Cortex of kidney (tissue), 1 donor: ENCODE data around the gene CLRN3.

Source experiments
- DNase-seq: peaks from one replicate; lab custom pipeline; 2025; lab: John Stamatoyannopoulos, UW

Gene CLRN3

DNA sequence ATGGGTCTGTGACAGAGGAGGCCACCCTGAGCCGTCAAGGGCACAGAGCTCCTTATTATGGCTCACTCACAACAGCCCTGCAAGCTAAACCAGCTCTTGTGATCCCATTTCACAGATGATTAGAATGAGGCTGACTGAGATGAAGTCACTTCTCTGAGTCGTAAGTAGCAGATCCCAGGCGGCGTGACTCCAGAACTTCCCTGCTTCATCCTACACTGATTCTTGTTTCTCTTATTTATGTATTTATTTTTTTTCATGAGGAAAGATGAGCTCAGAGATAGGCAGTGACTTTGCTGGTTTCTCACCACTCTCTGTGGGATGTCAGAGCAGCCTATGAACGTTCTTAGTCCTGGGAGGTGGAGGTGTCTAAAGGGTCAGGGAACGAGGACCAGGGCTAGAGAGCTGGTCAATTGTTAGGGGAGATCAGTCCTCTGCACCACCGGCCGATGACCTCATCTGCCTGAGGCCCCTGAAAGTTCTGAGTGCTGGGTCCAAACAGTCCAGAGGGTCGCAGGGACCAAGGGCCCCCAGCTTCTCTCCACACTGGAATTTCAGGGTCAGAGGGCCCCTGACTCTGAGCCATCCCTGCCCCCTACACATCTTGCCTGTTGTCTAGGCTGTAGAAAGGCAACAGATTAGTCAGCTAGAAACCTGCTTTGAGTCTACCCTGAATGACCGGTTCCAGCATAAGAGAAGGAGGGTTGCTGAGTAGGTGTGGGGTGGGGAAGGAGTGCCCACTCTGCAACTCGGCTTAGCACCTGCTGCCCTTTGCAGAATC, 17.9 kb downstream of the CLRN3 start:
- no peak for DNase-seq

DNA sequence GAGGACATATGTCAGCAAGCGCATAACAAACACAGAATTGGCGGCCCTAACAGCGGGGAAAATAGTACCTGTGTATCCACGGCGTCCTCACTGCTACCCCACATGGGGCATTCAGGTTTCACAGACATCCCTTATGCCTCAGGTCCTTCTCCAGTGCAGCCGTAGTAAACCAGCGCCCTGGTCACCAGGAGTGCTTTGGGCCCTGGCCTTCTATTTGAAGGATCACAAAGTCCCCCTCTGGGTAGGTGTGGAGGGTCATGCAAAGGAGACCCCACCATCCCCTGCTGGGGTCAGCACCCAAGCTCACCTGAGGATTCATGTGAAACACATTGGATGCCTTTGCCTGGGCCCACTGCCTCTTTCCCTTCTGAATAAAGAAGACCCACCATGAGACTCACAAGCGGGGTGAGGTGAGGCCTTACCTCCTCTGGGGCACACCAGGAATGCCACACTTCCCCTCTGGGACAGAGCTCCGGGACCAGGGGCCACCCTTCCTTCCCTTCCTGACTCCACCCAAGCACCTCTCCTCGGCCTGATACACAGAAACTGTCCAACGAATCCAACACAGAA, 18.8 kb downstream of the CLRN3 start:
- no peak for DNase-seq

DNA sequence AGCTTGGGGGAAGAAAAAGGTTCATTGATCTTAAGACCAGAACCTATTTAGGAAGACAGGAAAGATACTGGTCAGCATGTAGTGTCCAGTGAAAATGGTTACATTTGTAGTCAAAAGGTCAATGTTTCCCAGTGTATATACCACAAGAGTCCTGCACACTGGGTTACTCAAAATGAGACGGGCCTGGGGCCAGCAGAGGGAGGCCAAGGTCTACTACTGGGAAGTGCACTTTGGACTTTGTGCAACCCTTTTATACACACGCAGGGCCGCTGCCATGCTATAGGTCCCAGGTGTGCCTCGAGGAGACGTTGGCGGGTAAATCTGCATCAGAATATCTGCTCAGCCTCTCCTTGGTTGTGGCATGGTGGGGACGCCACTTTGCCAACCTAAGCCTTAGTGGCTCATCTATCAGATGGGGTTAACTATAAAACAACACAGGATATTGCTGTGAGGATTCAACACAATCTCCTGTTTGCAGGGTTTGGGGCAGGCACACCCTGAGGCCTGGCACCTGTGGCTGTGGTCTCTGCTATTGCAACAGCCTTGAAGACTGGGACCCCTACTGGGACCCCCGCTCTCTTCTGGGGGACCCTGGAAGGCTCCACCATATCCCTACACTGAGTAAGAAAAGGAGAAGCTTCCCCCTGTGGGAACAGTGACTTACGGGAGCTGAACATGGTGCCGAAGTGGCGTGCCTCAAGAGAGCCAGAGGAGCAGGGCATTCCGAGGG, 19.7 kb downstream of the CLRN3 start:
- DNase-seq = no peak

DNA sequence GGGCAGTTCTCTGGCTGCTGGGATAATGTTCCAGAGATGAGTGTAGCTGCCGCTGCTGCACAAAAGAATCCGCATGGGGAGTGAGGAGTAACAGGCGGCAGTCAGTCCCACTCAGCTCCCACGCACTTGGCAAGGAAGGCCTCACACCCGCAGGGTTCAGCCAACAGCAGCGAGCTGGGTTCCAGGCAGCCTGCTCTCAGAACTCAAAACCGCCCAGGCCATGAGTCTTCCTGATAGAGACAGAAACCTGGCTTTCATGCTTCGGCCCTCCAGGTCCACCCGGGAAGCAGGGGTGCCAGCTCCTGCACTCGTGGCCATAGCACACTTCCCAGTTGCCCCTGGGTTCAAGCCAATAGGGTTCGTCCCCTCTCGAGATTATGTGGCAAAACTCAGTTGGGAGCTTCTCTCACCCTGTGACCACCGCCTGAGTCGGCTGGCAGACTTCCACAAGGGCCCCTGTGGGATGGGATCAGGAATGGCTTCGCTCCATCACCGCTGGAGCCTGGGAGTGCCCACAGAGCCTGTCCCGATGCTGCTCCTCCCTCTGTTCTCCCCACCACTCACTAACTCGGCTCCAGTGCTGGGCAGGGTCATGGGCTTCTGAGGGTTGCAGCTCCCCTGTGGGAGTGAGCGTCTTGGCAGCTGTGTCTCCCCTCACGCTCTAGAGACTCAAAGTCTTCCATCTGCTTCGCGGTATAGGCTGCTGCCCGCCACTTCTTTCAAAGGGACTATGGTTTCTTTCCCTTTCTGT, 20.6 kb downstream of the CLRN3 start:
- DNase-seq = no peak

DNA sequence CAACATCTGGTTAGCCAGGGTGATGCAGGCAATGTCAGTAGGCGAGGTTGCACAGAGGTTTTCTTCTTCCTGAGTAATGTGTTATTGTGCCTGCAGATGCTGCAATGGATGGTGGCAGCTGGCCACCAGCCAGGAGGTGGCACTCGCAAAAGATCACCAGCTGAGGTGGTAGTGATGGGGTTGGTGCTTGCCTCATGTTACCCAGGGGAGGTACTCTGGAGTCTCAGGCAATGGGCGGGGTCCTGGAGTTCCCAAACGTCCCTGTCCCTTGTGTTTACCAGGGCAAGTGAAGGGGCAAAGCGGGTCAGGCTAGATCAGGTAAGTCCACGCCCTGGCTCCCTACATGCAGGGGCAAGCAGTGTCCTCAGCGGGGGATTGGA, 21.1 kb downstream of the CLRN3 start:
- DNase-seq = no peak

DNA sequence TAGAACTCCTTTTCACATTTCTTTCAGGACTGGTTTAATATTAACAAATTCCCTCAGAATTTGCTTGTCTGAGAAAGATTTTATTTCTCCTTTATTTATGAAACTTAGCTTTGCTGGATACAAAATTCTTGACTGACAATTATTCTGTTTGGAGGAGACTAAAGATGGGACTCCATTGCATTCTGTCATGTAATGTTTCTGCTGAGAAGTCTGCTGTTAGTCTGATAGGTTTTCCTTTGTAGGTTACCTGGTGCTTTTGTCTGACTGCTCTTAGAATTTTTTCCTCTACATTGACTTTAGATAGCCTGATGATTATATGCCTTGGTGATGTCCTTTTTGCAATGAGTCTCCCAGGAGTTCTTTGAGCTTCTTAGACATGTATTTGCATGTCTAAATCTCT, 23.4 kb downstream of the CLRN3 start:
- no peak for DNase-seq

DNA sequence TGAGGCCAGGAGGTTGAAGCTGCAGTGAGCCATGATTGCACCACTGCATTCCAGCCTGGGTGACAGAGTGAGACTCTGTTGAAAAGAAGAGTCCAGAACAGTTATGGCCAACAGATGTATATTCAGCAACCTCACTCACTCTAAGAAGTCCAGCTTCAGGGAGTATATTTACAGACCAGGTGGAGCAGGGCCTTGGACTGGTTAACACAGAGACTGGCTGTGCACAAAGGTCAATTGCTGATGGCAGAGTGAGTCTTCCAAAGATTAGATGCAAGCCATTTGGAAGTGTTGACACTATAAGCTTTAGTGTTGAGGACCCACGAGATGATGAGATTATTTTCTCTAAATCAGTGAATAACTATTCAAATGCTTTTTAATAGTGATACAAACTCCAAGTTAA, 24.9 kb downstream of the CLRN3 start:
- no peak for DNase-seq

DNA sequence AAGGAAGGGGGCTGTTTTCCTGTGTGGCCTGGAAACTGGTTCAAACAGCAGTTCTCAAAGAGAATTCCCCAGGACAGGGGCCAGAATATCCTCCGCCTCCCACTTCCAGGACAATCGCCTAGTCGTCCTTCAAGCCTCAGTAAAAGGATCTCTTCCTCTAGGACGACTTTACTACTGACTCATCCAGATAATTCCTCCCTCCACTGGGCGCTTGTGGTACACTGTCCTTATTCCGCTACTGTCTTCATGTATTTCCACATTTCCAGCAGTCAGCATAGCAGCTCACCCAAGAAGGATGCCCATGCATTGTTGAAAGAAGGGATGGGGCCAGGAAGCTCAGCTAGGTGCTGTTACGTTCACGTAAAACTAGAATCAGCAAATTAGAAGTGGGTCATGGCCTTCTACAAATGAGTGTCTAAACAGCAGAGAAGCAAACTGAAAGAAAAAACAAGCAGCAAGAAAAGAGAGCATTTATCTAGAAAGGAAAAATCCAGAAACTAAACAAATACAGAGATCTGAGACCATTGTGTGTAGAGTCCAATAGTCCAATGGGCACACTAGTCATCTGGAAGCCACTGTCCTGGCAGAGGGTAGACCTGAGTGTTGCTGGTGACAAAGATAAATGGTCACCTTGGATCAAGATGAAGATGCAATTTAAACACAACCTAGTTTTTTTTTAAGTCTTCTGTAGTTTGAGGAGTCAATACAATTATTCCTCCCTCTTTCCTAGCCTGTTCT, 26.3 kb downstream of the CLRN3 start:
- DNase-seq = no peak

DNA sequence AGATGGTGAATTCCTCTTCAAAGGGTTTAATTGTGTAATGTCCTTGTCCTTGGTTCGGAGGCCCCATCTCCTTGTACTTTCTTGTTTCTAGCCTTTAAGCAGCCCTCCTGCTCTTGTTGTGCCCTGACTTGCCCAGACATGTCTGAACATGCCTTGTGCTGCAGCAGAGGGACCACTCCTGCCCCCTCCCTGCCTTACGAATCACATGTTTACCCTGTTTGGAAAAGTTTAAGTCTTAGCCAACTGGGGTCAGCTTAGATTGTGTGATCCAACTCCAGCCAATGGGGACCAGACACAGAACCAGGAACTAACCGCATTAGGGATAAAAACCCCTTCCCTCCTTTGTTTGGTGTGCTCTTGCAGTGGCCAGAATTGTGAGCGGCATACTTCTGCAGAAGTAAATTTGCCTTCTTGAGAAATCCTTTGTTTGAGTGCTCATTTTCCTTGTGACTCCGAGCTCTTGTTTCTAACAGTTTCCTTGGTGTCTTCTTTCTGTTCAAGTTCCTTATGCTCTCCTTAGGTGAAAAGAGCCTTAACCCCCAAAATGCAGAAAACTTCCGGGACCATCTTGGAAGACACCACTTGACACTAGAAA, 29.4 kb downstream of the CLRN3 start:
- no peak for DNase-seq

DNA sequence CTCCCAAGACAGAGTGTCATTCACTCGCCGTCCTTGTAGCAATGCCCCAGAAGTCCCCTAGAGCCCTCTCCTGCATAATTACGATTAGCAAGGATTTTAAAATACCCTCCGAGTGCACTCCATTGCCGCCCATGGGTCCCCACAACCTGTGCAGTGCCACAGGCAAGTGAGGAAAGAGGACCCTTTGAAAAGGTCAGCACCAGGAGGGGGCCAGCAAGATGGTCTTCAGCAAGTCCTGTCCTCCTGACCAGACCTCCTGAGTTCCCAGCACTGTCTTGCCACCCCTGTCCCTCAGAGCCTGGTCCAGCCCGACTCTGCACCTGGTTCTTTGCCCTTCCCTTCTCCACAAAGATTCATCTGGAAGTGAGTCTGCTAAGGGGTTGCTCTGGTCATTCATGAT, 32.1 kb downstream of the CLRN3 start:
- no peak for DNase-seq

DNA sequence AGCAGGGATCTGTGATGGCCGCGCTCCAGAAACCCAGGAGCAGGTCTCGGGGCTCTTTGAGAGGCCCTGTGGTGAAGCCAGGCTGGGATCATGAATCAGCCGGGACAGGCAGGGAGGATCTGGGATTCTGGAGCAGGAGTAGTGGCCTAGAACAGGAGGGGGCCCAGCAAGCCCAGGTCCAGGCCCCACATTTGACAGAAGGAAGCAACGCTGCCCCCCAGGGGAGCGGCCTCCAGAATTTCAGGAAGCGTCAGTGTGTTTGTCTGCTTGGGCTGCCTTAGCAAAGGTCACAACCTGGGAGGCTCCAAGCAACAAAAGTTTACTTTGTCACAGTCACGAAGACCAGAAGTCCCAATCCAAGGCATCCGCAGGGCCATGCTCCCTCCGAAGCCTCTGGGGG, 36.8 kb downstream of the CLRN3 start:
- DNase-seq = no peak

DNA sequence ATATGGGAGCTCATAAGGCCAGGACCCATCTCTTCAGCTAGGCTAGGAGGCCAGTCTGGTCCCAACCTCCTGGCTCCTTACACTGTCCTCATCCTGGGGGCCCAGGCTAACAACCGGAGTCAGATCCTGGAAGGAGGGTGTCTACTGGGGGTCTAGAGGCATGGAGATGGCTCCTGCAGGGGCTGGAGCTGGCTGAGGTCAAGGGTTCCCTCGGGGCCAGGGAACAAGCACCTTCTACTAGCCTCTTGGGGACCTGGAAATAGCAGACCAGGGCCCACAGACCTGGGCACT, 37.2 kb downstream of the CLRN3 start:
- no peak for DNase-seq

DNA sequence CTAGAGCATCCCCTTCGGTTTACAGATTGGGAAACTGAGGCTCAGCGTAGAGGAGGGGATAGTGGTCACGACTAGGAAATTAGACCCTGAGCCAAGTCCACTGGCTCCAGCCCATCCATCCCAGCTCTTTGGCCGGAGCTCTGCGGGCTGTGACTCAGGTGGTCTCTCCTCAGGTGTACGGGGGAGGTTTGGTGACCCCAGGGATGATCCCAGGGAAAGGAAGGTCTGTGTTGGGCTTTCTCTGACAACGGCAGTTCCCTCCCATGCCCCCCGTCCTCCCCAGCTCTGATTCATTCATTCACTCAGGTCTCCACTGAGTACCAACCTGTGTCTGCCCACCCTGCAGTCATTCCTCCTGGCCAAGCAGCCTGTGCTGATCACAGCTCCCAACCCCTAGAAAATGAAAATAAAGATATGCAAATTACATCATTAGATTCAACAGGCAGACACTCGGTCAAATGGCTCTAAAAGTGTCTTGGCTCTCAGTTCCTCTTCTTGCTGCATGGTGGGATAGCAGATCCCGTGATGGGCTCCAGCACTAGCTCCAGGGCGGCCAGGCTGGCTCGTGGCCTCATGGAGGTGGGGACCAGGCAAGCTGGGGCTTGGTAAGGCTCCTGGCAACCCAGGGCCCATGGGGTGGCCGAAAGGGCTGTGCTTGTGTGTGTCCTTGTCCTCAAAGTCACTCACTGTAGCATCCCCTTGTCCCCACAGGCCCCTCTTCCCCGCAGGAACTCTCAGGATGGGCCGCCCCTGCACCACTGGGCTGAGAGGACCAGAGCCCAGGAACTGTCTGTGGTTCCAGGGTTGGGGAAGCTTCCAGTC, 37.8 kb downstream of the CLRN3 start:
- no peak for DNase-seq

DNA sequence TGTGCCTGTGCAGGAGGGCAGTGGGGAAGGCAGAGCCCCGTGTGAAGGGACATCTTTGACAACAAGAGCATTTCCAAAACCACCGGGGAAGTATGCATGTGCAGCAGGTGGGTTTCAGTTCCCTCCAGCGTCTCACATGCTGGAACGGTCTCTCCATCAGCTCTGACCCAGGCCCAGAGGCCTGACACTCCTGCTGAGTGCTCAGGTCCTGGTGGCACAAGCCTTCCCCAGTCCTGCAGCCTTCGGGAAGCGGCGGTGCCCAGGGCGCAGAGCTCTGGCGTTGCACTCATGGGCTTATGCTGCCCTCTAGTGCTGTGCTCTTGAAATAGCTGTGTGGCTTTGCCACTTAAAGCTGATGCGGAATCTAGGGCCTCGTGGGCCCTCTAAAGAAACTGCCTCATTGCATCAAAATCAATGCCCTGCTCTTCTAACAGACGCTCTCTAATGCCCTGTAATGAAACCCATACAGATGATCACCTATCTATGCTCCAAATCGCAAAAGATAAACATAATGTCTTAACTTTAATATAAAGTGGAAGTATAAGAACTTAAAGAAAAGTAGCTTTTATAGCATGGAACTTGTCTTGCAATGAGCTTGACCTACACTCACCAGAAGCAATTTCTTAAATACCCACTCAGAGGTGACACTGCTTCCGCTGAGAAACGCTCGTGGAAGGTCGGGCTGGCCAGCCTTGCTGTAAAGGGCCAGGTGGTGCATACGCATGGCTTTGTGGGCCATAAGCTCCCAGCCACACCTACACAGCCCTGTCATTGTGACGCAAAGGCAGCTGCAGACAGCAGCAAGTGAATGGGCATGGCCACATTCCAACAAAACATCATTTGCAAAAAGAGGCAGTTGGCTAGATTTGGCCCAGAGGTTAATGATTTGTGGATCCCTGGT, 38.6 kb downstream of the CLRN3 start:
- DNase-seq = no peak

DNA sequence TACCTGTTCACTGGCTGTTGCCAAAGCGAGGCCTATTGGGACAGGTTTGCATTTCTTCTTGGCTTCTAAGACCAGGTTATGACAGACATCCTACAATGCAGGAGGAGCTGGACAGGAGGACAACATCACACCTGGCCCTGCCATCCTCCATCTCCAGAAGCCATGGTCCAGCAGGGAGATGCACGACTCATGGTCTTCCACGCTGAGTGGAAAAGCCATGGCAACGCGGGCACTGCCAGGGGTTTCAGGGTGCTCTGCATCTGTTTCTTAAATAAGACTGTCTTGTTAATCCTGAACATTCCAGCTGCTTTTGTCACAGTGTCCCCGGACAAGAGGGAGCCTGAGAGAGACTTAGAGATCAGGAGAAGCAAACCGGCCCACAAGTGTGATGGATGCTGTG, 40.3 kb downstream of the CLRN3 start:
- DNase-seq = no peak

DNA sequence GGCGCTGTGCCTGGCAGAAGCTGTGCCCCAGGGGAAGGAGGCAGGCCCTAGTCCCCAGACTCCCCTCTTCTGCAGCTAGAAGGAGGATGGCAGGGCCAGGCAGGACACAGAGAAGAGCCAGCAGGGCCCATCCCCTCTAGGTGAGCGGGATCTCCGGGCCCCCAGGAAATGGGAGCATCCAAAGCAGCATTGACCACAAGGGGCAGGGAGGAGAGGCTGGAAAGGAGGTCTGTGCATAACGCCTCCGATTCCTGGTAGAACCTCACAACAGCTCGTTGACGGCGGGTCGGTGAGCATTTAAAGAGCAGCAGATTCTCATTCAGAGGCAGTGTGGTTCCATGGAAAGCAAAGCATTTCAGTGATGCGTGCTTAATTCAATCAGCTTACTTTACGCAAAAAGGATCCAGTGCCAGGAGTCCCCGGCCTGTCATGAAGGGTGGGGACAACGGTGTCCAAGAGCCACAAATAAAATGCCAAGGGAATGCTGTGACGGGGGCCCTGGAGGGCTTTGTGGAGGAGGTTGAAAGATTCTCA, 41.0 kb downstream of the CLRN3 start:
- DNase-seq = no peak

DNA sequence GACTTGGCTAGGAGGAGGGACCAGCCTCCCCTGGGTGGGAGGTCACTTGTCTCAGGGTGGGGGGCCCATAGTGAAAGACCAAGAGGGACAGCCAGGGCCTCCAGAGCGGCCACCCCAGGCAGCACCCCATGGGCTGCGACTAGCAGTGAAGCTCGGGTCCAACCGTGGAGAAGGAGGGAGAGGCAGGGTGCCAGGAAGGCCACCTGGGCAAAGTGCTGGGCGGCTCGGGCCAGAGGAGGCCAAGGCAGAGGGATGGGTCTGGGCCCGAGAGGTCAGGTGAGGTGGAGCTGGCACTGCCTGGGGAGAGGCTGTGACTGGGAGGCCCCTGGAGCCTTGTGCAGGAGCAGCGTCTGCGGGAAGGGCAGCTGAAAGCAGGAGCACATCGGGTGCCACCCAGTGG, 41.8 kb downstream of the CLRN3 start:
- no peak for DNase-seq

DNA sequence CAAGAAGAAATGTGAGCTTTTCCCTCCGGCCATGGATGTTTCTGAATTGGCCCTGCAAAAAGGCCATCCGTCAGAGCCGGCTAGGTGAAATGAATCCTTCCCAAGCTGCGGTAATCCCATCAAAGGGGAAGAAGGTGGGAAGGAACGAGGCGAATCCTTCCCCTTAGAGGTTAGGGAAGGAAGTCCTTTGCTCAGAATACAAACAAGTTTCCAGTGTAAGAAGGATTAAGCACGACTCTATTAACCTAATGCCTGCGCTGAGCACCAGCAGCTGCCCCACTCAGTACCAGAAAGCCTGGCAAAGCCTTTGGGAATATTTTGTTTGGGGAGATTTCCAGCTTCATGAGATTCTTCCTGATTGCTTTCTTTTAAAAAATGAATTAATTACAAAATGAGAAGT, 42.8 kb downstream of the CLRN3 start:
- DNase-seq = no peak

DNA sequence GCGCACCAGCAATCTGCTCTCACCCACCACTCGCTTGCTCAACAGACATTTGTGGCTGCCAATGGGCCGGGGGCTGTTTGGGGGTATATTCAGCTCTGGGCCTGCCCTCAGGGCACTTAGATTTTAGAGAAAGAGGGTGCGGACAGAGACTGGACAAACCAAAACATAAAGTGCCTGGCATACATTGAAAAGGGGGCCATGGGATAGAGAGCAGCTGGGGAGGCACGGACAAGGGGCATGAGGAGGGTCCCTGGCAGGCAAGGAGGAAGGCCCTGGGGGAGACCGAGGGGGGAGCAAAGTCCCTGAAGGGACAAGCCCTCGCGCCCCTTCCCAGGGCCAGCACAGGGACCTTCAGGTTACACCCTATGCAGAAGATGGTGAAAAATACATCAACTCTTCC, 43.5 kb downstream of the CLRN3 start:
- DNase-seq = no peak

DNA sequence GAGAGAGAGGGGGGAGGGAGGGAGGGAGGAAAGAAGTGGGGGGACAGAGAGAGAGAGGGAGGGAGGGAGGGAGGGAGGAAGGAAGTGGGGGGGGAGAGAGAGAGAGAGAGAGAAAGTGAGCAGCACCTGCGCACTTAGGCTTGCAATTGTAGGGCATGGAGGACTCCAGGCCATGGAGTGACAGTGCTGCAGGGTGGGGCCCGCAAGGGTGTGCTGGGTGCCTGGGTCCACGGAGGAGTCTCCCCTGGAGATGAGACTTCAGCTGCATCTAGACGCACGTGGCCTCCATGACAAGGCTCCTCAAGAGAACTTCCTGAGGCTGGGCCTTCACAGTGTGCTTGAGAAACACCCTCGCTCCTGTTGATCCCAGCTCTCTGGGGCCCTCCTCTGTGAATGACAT, 44.5 kb downstream of the CLRN3 start:
- DNase-seq = no peak
